ENCODE data around the gene TDRD12.

- no peak for TF ChIP-seq POLR2A (IDR thresholded peaks at IDR 0.05)
- TF ChIP-seq, protein P1, sequence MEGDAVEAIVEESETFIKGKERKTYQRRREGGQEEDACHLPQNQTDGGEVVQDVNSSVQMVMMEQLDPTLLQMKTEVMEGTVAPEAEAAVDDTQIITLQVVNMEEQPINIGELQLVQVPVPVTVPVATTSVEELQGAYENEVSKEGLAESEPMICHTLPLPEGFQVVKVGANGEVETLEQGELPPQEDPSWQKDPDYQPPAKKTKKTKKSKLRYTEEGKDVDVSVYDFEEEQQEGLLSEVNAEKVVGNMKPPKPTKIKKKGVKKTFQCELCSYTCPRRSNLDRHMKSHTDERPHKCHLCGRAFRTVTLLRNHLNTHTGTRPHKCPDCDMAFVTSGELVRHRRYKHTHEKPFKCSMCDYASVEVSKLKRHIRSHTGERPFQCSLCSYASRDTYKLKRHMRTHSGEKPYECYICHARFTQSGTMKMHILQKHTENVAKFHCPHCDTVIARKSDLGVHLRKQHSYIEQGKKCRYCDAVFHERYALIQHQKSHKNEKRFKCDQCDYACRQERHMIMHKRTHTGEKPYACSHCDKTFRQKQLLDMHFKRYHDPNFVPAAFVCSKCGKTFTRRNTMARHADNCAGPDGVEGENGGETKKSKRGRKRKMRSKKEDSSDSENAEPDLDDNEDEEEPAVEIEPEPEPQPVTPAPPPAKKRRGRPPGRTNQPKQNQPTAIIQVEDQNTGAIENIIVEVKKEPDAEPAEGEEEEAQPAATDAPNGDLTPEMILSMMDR (IDR thresholded peaks at IDR 0.05), result no peak
These were observed 94.4 kb downstream of the TDRD12 start for GRCh38 chr19:32813862-32814425.

All from thyroid gland (tissue), 4 donors.